ENCODE results near the gene DOK7. TPM values are rescaled to one million over a fixed set of nuclear protein-coding genes. Genes with fewer than 3 reads are reported as not detected.

Gene DOK7
- total RNA-seq, 4 donors from 2014 or later, result not detected

DNA sequence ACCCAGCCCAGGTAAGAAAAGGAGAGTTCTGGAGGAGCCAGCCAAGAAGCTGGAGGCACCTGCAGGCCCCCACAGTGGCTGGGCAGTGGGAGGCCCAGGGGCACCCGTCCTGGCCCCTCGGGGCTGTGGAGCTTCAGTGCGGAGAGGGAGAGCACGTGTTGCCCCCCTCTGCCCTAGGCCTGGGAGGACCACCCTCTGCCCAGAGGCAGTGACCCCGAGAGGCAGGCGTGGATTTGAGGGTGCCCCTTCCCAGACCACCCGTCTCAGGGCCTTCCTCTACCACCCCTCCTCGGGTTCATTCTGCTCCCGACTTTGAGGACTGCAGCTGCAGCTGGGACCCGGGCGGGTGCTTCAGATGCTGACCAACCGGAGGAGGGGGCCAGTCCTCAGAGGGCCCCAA is 33.5 kb upstream of the DOK7 start:
- TF ChIP-seq CTCF (IDR thresholded peaks at IDR 0.05; ENCODE audit: low read depth), result no peak

DNA sequence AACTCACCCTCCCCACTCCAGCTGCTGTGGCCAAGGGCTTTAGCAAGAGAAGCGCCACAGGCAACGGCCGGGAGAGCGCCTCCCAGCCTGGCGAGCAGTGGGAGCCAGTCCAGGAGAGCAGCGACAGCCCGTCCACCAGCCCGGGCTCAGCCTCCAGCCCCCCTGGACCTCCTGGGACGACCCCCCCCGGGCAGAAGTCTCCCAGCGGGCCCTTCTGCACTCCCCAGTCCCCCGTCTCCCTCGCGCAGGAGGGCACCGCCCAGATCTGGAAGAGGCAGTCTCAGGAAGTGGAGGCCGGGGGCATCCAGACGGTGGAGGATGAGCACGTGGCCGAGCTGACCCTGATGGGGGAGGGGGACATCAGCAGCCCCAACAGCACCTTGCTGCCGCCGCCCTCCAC is 32.6 kb upstream of the DOK7 start:
- no peak for TF ChIP-seq CTCF (IDR thresholded peaks at IDR 0.05; ENCODE audit: low read depth)

- TF ChIP-seq CTCF (IDR thresholded peaks at IDR 0.05; ENCODE audit: low read depth), result no peak
These were observed 31.6 kb upstream of the DOK7 start for GRCh38 chr4:3431446-3431993.

GRCh38 chr4:3432381-3432790 is 30.7 kb upstream of the DOK7 start:
- no peak for TF ChIP-seq CTCF (IDR thresholded peaks at IDR 0.05; ENCODE audit: low read depth)

DNA sequence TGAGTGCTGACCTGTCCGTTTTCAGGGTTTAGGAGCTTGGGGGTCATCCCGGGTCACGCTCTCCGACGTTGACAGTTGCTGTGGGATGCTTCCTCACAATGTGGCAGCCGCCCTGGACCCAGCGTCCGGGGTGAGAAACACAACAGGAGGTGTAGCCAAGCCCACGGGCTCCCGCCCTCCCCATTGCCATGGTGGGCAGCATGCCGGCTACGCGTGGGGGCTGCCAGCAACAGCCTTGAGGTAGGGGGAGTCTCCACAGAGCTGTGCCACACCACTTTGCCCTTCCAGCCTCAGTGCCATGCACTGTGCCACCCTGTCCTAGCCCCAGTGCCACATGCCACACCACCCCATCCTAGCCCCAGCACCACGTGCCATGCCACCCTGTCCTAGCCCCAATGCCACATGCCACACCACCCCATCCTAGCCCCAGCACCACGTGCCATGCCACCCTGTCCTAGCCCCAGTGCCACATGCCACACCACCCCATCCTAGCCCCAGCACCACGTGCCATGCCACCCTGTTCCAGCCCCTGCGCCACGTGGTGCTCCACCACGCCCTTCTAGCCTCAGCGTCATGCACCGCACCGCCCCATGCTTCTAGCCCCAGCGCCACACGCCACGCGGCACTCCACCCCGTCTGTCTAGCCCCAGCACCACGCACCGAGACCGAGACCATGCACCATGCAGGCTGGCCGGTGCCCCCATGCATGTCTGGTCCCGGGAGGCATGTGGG is 29.8 kb upstream of the DOK7 start:
- TF ChIP-seq CTCF (IDR thresholded peaks at IDR 0.05; ENCODE audit: low read depth), result no peak

DNA sequence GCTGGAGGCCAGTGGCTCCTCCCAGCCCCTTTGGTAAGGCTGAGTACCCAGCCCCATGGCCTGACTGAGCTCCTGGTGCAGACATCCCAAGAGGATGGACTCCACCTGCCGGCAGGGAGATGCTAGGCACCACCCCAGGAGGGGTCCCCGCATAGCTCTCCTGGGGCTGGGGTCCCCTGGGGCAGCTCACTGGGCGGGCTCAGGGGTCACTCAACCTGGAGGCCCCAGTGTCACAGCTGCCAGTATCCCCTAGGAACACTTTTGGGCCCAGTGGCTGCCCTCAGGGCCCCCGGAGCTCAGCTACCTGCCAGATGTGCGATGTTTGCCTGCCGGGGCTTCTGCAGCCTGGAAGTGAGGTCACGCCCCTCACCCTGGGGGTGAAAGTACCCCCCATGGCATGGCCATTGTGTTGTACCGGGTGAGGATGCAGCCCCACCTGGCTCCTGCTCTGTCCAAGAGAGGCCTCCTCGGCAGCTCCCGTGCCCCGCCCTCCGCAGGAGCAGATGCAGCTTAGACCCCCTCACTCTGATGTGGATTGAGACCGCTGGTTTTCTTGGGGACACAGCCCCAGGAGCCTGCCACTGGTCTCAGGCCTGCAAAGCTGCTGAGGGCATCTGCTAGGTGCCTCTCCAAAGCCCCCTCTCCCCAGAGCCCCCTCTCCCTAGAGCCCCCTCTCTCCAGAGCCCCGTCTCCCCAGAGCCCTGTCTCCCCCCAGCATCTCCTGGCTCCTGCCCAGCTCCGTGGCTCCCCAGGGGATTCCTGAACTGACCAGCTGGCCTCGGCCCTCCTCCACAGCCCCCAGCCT is 28.0 kb upstream of the DOK7 start:
- no peak for TF ChIP-seq CTCF (IDR thresholded peaks at IDR 0.05; ENCODE audit: low read depth)

DNA sequence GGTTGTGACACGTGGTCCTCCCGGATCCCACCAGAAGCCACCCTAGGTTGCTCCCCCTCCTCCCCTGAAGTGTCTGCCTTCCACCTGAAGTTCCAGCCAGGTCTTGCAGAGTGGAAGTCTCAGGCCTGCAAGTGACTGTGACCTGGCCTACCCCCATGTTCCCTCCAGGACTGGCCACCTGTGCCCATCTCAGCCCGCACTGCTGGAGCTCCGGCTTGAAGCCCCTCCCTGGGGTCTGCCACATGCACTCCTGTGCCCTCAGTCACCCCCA is 27.5 kb upstream of the DOK7 start:
- no peak for TF ChIP-seq CTCF (IDR thresholded peaks at IDR 0.05; ENCODE audit: low read depth)
